ENCODE results near the gene GNB1L. TPM values are rescaled to one million over a fixed set of nuclear protein-coding genes. Genes with fewer than 3 reads are reported as not detected.
"Not testable (repeated sequence)": the region's sequence is repeated elsewhere in the genome, so short reads cannot be mapped to it uniquely, and the experiment has no call there.

The GNB1L gene
- total and polyA plus RNA-seq, 7 experiments from 2014 or later, result 4.2 to 20.8 (median 10.6) TPM

- Mint-ChIP-seq H3K27me3 (no peaks in the 10 kb centered on the region), H3K4me3 (no peak overlapping the region), H3K9me3 (peaks cover 0 to 3% (median 0%) of the 10 kb centered on the region in 11 donors), H3K4me1 (peaks cover 6 to 50% (median 29%) of the 10 kb centered on the region in 7 donors), H3K27ac (no peak overlapping the region), H3K36me3 (peaks cover 0 to 13% (median 4%) of the 10 kb centered on the region in 5 donors)
- ChIA-PET POLR2A (no interaction called here), CTCF (interaction anchor here (1.2 kb wide), 1 partner anchor 110 kb away, joined by 3 read pairs; no protein-coding TSS in a partner anchor)
- Histone ChIP-seq H3K27ac (ENCODE audit: low read depth, low read length) (no peak overlapping the region), H3K36me3 (ENCODE audit: control insufficient read depth in 2 of 3, insufficient read depth in 3 of 3, low read length in 3 of 3) (no peaks in the 10 kb centered on the region), H3K27me3 (ENCODE audit: control insufficient read depth in 2 of 2, insufficient read depth in 2 of 2, low read length in 2 of 2) (no peaks in the 10 kb centered on the region), H3K9me3 (ENCODE audit: control insufficient read depth in 2 of 3, low read length in 3 of 3) (no peaks in the 10 kb centered on the region), H3K4me3 (ENCODE audit: low read length) (no peak overlapping the region), H3K4me1 (ENCODE audit: control insufficient read depth in 2 of 2, insufficient read depth in 2 of 2, low read length in 2 of 2) (peaks cover 0 to 15% of the 10 kb centered on the region in 2 donors)
- ATAC-seq (no peak), DNase-seq (no peak)
- intact Hi-C loops (cut with micrococcal nuclease), result no loop called here
Observed at GRCh38 chr22:19840059-19840458, 14.6 kb downstream of the GNB1L start.

GRCh38 chr22:19837915-19838314 lies 16.8 kb downstream of the GNB1L start:
- intact Hi-C loops (cut with micrococcal nuclease), result no loop called here
- peak overlapping the region in 1 of 9 donors; percentile 31 for H3K27ac Mint-ChIP-seq
- CTCF ChIA-PET, result no interaction called here

GRCh38 chr22:19836512-19836911 lies 18.2 kb downstream of the GNB1L start:
- intact Hi-C loops (cut with micrococcal nuclease), result no loop called here
- Mint-ChIP-seq H3K27ac (peak overlapping the region in 3 of 9 donors; percentile 21 to 54 (median 29)), H3K4me3 (no peak overlapping the region), H3K4me1 (peaks cover 0 to 54% (median 22%) of the 10 kb centered on the region in 7 donors), H3K27me3 (no peaks in the 10 kb centered on the region), H3K36me3 (peaks cover 0 to 17% (median 4%) of the 10 kb centered on the region in 5 donors), H3K9me3 (peaks cover 0 to 3% (median 0%) of the 10 kb centered on the region in 11 donors)
- no peak for DNase-seq
- ATAC-seq, result no peak
- H3K36me3 ChIP-seq (ENCODE audit: control insufficient read depth in 2 of 3, insufficient read depth in 3 of 3, low read length in 3 of 3), result no peaks in the 10 kb centered on the region
- H3K4me3 ChIP-seq (ENCODE audit: low read length), result no peak overlapping the region
- H3K27ac ChIP-seq (ENCODE audit: low read depth, low read length), result no peak overlapping the region
- POLR2A ChIA-PET, result no interaction called here
- no peaks in the 10 kb centered on the region for H3K9me3 ChIP-seq (ENCODE audit: control insufficient read depth in 2 of 3, low read length in 3 of 3)
- no peaks in the 10 kb centered on the region for H3K27me3 ChIP-seq (ENCODE audit: control insufficient read depth in 2 of 2, insufficient read depth in 2 of 2, low read length in 2 of 2)
- H3K4me1 ChIP-seq (ENCODE audit: control insufficient read depth in 2 of 2, insufficient read depth in 2 of 2, low read length in 2 of 2), result no peaks in the 10 kb centered on the region
- CTCF ChIA-PET, result interaction anchor here (0.6 kb wide), 1 partner anchor 30 kb away, joined by 4 read pairs; no protein-coding TSS in a partner anchor

More at GRCh38 chr22:19837915-19838314, 16.8 kb downstream of the GNB1L start:
- Histone ChIP-seq H3K27ac (ENCODE audit: low read depth, low read length) (no peak overlapping the region), H3K9me3 (ENCODE audit: control insufficient read depth in 2 of 3, low read length in 3 of 3) (no peaks in the 10 kb centered on the region), H3K27me3 (ENCODE audit: control insufficient read depth in 2 of 2, insufficient read depth in 2 of 2, low read length in 2 of 2) (no peaks in the 10 kb centered on the region), H3K36me3 (ENCODE audit: control insufficient read depth in 2 of 3, insufficient read depth in 3 of 3, low read length in 3 of 3) (no peaks in the 10 kb centered on the region), H3K4me1 (ENCODE audit: control insufficient read depth in 2 of 2, insufficient read depth in 2 of 2, low read length in 2 of 2) (no peaks in the 10 kb centered on the region), H3K4me3 (ENCODE audit: low read length) (no peak overlapping the region)
- DNase-seq (no peak), ATAC-seq (no peak)
- no peaks in the 10 kb centered on the region for H3K27me3 Mint-ChIP-seq
- POLR2A ChIA-PET, result no interaction called here
- H3K36me3 Mint-ChIP-seq, result peaks cover 0 to 17% (median 4%) of the 10 kb centered on the region in 5 donors
- peaks cover 0 to 50% (median 24%) of the 10 kb centered on the region in 7 donors for H3K4me1 Mint-ChIP-seq
- peaks cover 0 to 3% (median 0%) of the 10 kb centered on the region in 11 donors for H3K9me3 Mint-ChIP-seq
- no peak overlapping the region for H3K4me3 Mint-ChIP-seq

- H3K27ac ChIP-seq (ENCODE audit: low read depth, low read length), result no peak overlapping the region
- no peaks in the 10 kb centered on the region for H3K27me3 ChIP-seq (ENCODE audit: control insufficient read depth in 2 of 2, insufficient read depth in 2 of 2, low read length in 2 of 2)
- CTCF ChIA-PET, result interaction anchor here (0.6 kb wide), 1 partner anchor 121 kb away, joined by 8 read pairs; no protein-coding TSS in a partner anchor
- H3K4me3 ChIP-seq (ENCODE audit: low read length), result no peak overlapping the region
- Mint-ChIP-seq H3K4me1 (peaks cover 0 to 47% (median 22%) of the 10 kb centered on the region in 7 donors), H3K27ac (peak overlapping the region in 2 of 9 donors; percentile 17 to 25), H3K36me3 (peaks cover 0 to 13% (median 0%) of the 10 kb centered on the region in 5 donors), H3K9me3 (peaks cover 0 to 3% (median 0%) of the 10 kb centered on the region in 11 donors), H3K4me3 (no peak overlapping the region), H3K27me3 (no peaks in the 10 kb centered on the region)
- H3K4me1 ChIP-seq (ENCODE audit: control insufficient read depth in 2 of 2, insufficient read depth in 2 of 2, low read length in 2 of 2), result no peaks in the 10 kb centered on the region
- POLR2A ChIA-PET, result no interaction called here
- H3K36me3 ChIP-seq (ENCODE audit: control insufficient read depth in 2 of 3, insufficient read depth in 3 of 3, low read length in 3 of 3), result no peaks in the 10 kb centered on the region
- ATAC-seq (no peak), DNase-seq (no peak)
- no peaks in the 10 kb centered on the region for H3K9me3 ChIP-seq (ENCODE audit: control insufficient read depth in 2 of 3, low read length in 3 of 3)
- intact Hi-C loops (cut with micrococcal nuclease), result no loop called here
Observed at GRCh38 chr22:19834599-19834998, 20.1 kb downstream of the GNB1L start.

- DNase-seq; H3K9me3 Mint-ChIP-seq; H3K27me3 Mint-ChIP-seq; H3K9me3 ChIP-seq (ENCODE audit: control insufficient read depth in 2 of 3, low read length in 3 of 3); CTCF ChIA-PET; H3K27ac ChIP-seq (ENCODE audit: low read depth, low read length); ATAC-seq; H3K36me3 Mint-ChIP-seq; H3K4me3 Mint-ChIP-seq; H3K36me3 ChIP-seq (ENCODE audit: control insufficient read depth in 2 of 3, insufficient read depth in 3 of 3, low read length in 3 of 3); H3K4me3 ChIP-seq (ENCODE audit: low read length); intact Hi-C loops (cut with micrococcal nuclease); H3K4me1 ChIP-seq (ENCODE audit: control insufficient read depth in 2 of 2, insufficient read depth in 2 of 2, low read length in 2 of 2); H3K27me3 ChIP-seq (ENCODE audit: control insufficient read depth in 2 of 2, insufficient read depth in 2 of 2, low read length in 2 of 2): not testable (repeated sequence)
- peaks cover 0 to 43% (median 22%) of the 10 kb centered on the region in 7 donors for H3K4me1 Mint-ChIP-seq
- peak overlapping the region in 1 of 9 donors; percentile 25 for H3K27ac Mint-ChIP-seq
- POLR2A ChIA-PET, result interaction anchor here (1.0 kb wide), 1 partner anchor 21 kb away, joined by 3 read pairs; the partner anchor contains the start of genes GNB1L and RTL10
Observed at GRCh38 chr22:19833327-19833726, 21.3 kb downstream of the GNB1L start.

GRCh38 chr22:19832476-19833108 lies 22.1 kb downstream of the GNB1L start:
- H3K4me1 Mint-ChIP-seq, result peaks cover 0 to 43% (median 21%) of the 10 kb centered on the region in 7 donors
- no peak for ATAC-seq
- H3K27me3 ChIP-seq (ENCODE audit: control insufficient read depth in 2 of 2, insufficient read depth in 2 of 2, low read length in 2 of 2), result no peaks in the 10 kb centered on the region
- H3K9me3 Mint-ChIP-seq, result peaks cover 0 to 3% (median 0%) of the 10 kb centered on the region in 11 donors
- no peaks in the 10 kb centered on the region for H3K27me3 Mint-ChIP-seq
- POLR2A ChIA-PET, result interaction anchor here (0.7 to 1.0 kb wide), 2 partner anchors 22 to 30 kb away, joined by 3 read pairs; partner anchors contain the start of genes GNB1L and RTL10
- CTCF ChIA-PET, result no interaction called here
- no peaks in the 10 kb centered on the region for H3K36me3 ChIP-seq (ENCODE audit: control insufficient read depth in 2 of 3, insufficient read depth in 3 of 3, low read length in 3 of 3)
- no peak overlapping the region for H3K4me3 ChIP-seq (ENCODE audit: low read length)
- peak overlapping the region in 1 of 9 donors; percentile 25 for H3K27ac Mint-ChIP-seq
- DNase-seq, result no peak
- no peaks in the 10 kb centered on the region for H3K9me3 ChIP-seq (ENCODE audit: control insufficient read depth in 2 of 3, low read length in 3 of 3)
- no peak overlapping the region for H3K4me3 Mint-ChIP-seq
- H3K4me1 ChIP-seq (ENCODE audit: control insufficient read depth in 2 of 2, insufficient read depth in 2 of 2, low read length in 2 of 2), result no peaks in the 10 kb centered on the region
- H3K27ac ChIP-seq (ENCODE audit: low read depth, low read length), result no peak overlapping the region
- H3K36me3 Mint-ChIP-seq, result peaks cover 0 to 10% (median 4%) of the 10 kb centered on the region in 5 donors
- intact Hi-C loops (cut with micrococcal nuclease), result no loop called here
